CD4-positive, alpha-beta T cell (primary cell): ENCODE data around the gene BCL2L2. TPM values are rescaled to one million over a fixed set of nuclear protein-coding genes. Genes with fewer than 3 reads are reported as not detected.

Experiments
- ATAC-seq: fragments of 200-7000 bp; cut with Tn5 transposase; one replicate; pipeline ENCODE4 v1.10.0; 2022; ENCODE audit warnings: mild to moderate bottlenecking; ENCODE audit not compliant: poor library complexity
- CTCF ChIA-PET: fragments of 350-600 bp; sonication (Branson Sonifier 250); formaldehyde crosslinking; loops from one replicate; lab custom pipeline; 2021; ENCODE audit warnings: antibody characterized with exemption, inconsistent platforms; lab: Charles Lee
- POLR2A ChIA-PET: fragments of 350-600 bp; sonication (Branson Sonifier 250); formaldehyde crosslinking; loops from one replicate; lab custom pipeline; 2021; ENCODE audit warnings: antibody characterized with exemption, inconsistent platforms; lab: Charles Lee
- DNase-seq, 14 experiments: peaks; one replicate each; pipeline ENCODE4 v3.0.0-alpha.2; 2013 to 2020; ENCODE audit warnings: mixed read lengths in 2 of 14
- H3K27ac ChIP-seq, 2 donors: one replicate each; pipeline versions ENCODE4 v1.5.1 to v1.7.0; 2013; ENCODE audit warnings: low read length in 2 of 2, low read depth in 1 of 2, mild to moderate bottlenecking in 1 of 2
- H3K27me3 ChIP-seq, 2 experiments: 1 replicate in 1 of 2; 2 replicates in 1 of 2; pipeline versions ENCODE4 v1.6.1 to v1.7.0; 2013; ENCODE audit warnings: low read length in 2 of 2, control low read depth in 1 of 2, mild to moderate bottlenecking in 1 of 2, moderate library complexity in 1 of 2; ENCODE audit not compliant: insufficient read depth in 2 of 2, control insufficient read depth in 1 of 2
- H3K36me3 ChIP-seq: one replicate; pipeline ENCODE4 v1.6.1; 2013; ENCODE audit warnings: low read length, control low read depth; ENCODE audit not compliant: insufficient read depth
- H3K4me1 ChIP-seq: one replicate; pipeline ENCODE4 v1.6.1; 2013; ENCODE audit warnings: low read length, control low read depth; ENCODE audit not compliant: insufficient read depth
- H3K4me3 ChIP-seq: one replicate; pipeline ENCODE4 v1.5.1; 2013; ENCODE audit warnings: mild to moderate bottlenecking, low read length, moderate library complexity
- H3K9me3 ChIP-seq, 2 experiments: 1 replicate in 1 of 2; 2 replicates in 1 of 2; pipeline versions ENCODE4 v1.6.1 to v1.7.0; 2013; ENCODE audit warnings: low read length in 2 of 2, mild to moderate bottlenecking in 2 of 2, control low read depth in 1 of 2, moderate library complexity in 1 of 2; ENCODE audit not compliant: control insufficient read depth in 1 of 2, insufficient read depth in 1 of 2
- H3K27ac Mint-ChIP-seq: one replicate; pipeline ENCODE4 v1.8.0; 2020; ENCODE audit warnings: mixed read lengths
- H3K27me3 Mint-ChIP-seq: one replicate; pipeline ENCODE4 v1.8.0; 2021; ENCODE audit warnings: mixed read lengths
- H3K36me3 Mint-ChIP-seq: one replicate; pipeline ENCODE4 v1.8.0; 2021; ENCODE audit warnings: low read depth, mixed read lengths
- H3K4me1 Mint-ChIP-seq: one replicate; pipeline ENCODE4 v1.8.0; 2021; ENCODE audit warnings: low read depth, mixed read lengths
- H3K4me3 Mint-ChIP-seq: one replicate; pipeline ENCODE4 v1.8.0; 2020; ENCODE audit warnings: mild to moderate bottlenecking, mixed read lengths
- H3K9me3 Mint-ChIP-seq: one replicate; pipeline ENCODE4 v1.8.0; 2020; ENCODE audit warnings: mixed read lengths
- CTCF ChIP-seq: fragments of 200-600 bp; IDR thresholded peaks from one replicate; pipeline ENCODE4 v1.8.0; 2022; ENCODE audit warnings: antibody characterized with exemption, mild to moderate bottlenecking
- intact Hi-C, 2 experiments: fragments of 100-400 bp; cut with DNase I in 1 of 2; cut with micrococcal nuclease in 1 of 2; formaldehyde crosslinking; loops; one replicate each; pipeline versions ENCODE4 v1.15.1 to v1.9.0; 2023 to 2025; cut with DNase I, micrococcal nuclease
- total RNA-seq, 174 experiments: library from RNA in 2 of 174; stranded (reverse) in 2 of 174; gene quantifications; one replicate each; pipeline ENCODE4 v1.2.3 and lab custom pipeline; 2021 to 2026

The BCL2L2 gene
- total RNA-seq, 2 experiments from 2014 or later, result 2.3 to 3.7 TPM

- H3K36me3 Mint-ChIP-seq, result peaks cover 4% of the 10 kb centered on the region
- POLR2A ChIA-PET, result interaction anchor here (0.7 kb wide), 1 partner anchor 10 kb away, joined by 5 read pairs; no protein-coding TSS in a partner anchor
- no peak overlapping the region for H3K4me3 Mint-ChIP-seq
- Histone ChIP-seq H3K9me3 (no peaks in the 10 kb centered on the region), H3K27ac (no peak overlapping the region), H3K36me3 (no peaks in the 10 kb centered on the region), H3K4me1 (peaks cover 11% of the 10 kb centered on the region), H3K4me3 (no peak overlapping the region), H3K27me3 (no peaks in the 10 kb centered on the region)
- TF ChIP-seq CTCF, result no peak
- intact Hi-C loops, result no loop called here
- peaks cover 18% of the 10 kb centered on the region for H3K4me1 Mint-ChIP-seq
- DNase-seq (no peak), ATAC-seq (no peak)
- H3K27ac Mint-ChIP-seq, result no peak overlapping the region
- H3K27me3 Mint-ChIP-seq, result no peaks in the 10 kb centered on the region
- CTCF ChIA-PET, result no interaction called here
- no peaks in the 10 kb centered on the region for H3K9me3 Mint-ChIP-seq
These were observed 9.7 kb downstream of the BCL2L2 start for GRCh38 chr14:23316300-23316699.

DNA sequence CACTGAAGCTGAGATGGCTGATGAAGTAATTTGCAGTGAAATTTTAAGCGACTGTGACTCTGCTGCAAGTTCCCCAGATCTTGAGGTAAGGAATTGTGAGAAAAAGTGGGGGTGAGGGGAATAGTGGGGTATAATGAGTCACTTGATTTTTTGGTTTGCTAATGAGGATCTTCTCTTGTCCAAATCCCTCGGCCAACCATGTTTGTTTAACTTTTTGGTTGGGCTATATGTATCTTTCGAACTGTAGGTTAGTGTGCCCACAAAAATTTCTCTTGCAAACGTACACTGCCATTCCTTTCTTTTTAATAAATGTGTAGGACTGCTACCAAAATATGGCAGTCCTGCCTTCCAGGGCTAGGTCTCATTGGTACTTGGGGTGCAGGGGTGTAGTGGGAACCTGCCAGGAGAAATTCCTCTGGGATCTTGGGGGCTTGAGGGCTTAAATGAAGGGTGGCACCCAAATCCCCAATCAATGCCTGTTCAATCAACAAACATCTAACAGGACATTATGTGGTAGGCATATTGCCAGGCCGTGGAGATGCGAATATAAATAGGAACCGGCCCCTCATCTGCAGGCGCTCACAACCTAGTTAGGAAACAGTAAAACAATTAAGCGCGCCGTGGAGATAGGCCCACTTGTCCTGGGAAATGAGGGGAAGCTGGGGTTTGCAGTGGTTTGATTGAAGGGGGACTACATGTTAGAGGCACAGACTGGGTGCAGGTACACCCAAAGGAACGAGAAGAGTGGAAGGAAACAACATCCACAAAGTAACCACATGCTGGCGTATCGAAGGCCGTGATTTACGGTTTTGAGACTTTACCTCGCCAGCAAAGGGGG is 13.3 kb downstream of the BCL2L2 start:
- CTCF ChIA-PET, result interaction anchor here (0.6 to 4.1 kb wide), 6 partner anchors 16 to 224 kb away, joined by 3 to 66 read pairs (median 5); partner anchors contain the start of genes C14orf119 and PPP1R3E
- Mint-ChIP-seq H3K4me3 (peak overlapping the region; percentile 94), H3K4me1 (peaks cover 35% of the 10 kb centered on the region), H3K27ac (peak overlapping the region; percentile 92), H3K9me3 (no peaks in the 10 kb centered on the region), H3K27me3 (no peaks in the 10 kb centered on the region), H3K36me3 (peaks cover 36% of the 10 kb centered on the region)
- POLR2A ChIA-PET, result interaction anchor here (1.1 to 7.0 kb wide), 18 partner anchors 16 to 1882 kb away, joined by 3 to 455 read pairs (median 6); partner anchors contain the start of genes ACIN1, AP1G2, BCL2L2 and C14orf119
- TF ChIP-seq CTCF, result no peak
- Histone ChIP-seq H3K4me1 (peaks cover 29% of the 10 kb centered on the region), H3K27ac (peak overlapping the region; percentile 92 to 96), H3K4me3 (peak overlapping the region; percentile 52), H3K36me3 (peaks cover 23% of the 10 kb centered on the region), H3K27me3 (no peaks in the 10 kb centered on the region), H3K9me3 (no peaks in the 10 kb centered on the region)
- intact Hi-C loops, result loop anchor here (1.0 to 10.0 kb wide), 8 partner anchors 18 to 395 kb away; partner anchors contain the start of genes HOMEZ (in 2 of the 2), ACIN1 (in 1 of the 2), C14orf119 (in 1 of the 2) and PPP1R3E (in 1 of the 2)
- ATAC-seq, result no peak
- no peak for DNase-seq
